B cell (primary cell): ENCODE results near the gene ARHGAP15. TPM values are rescaled to one million over a fixed set of nuclear protein-coding genes. Genes with fewer than 3 reads are reported as not detected.

ENCODE experiments used
- ATAC-seq: fragments of 200-7000 bp; cut with Tn5 transposase; one replicate; pipeline ENCODE4 v1.10.0; 2021; ENCODE audit warnings: low read depth, mild to moderate bottlenecking, moderate number of reproducible peaks, moderate library complexity
- CTCF ChIA-PET: fragments of 350-600 bp; sonication (Branson Sonifier 250); formaldehyde crosslinking; loops from one replicate; lab custom pipeline; 2021; ENCODE audit warnings: antibody characterized with exemption, inconsistent platforms; lab: Charles Lee
- POLR2A ChIA-PET: fragments of 350-600 bp; sonication (Branson Sonifier 250); formaldehyde crosslinking; loops from one replicate; lab custom pipeline; 2021; ENCODE audit warnings: antibody characterized with exemption; lab: Charles Lee
- DNase-seq: peaks from one replicate; pipeline ENCODE4 v3.0.0; 2013
- H2AFZ ChIP-seq: 2 replicates; pipeline ENCODE4 v1.6.1; 2012; ENCODE audit warnings: mild to moderate bottlenecking, low read depth, low read length; ENCODE audit not compliant: insufficient read depth, poor library complexity, severe bottlenecking
- H3K27ac ChIP-seq, 2 donors: 1 replicate in 1 of 2; 2 replicates in 1 of 2; pipeline ENCODE4 v1.5.1; 2012 to 2013; ENCODE audit warnings: low read length in 2 of 2, mild to moderate bottlenecking in 2 of 2, moderate library complexity in 1 of 2
- H3K27me3 ChIP-seq, 4 experiments: fragments of 200-600 bp in 1 of 4; sonication (generic) in 1 of 4; replicated peaks in 1 of 4; 1 replicate in 2 of 4; 2 replicates in 2 of 4; pipeline versions ENCODE4 v1.6.1 to v1.7.0; 2013 to 2016; ENCODE audit warnings: low read length in 3 of 4, mild to moderate bottlenecking in 2 of 4, mixed read lengths in 1 of 4, moderate library complexity in 1 of 4; ENCODE audit not compliant: insufficient read depth in 4 of 4, control insufficient read depth in 3 of 4; ENCODE audit errors: control extremely low read depth in 1 of 4
- H3K36me3 ChIP-seq, 2 experiments: replicated peaks in 1 of 2; 1 replicate in 1 of 2; 2 replicates in 1 of 2; pipeline versions ENCODE4 v1.6.1 to v1.7.1; 2013; ENCODE audit warnings: low read length in 1 of 2; ENCODE audit not compliant: insufficient read depth in 2 of 2, control insufficient read depth in 1 of 2; ENCODE audit errors: control extremely low read depth in 1 of 2, extremely low read depth in 1 of 2
- H3K4me1 ChIP-seq, 2 donors: fragments of 200-600 bp in 1 of 2; sonication (generic) in 1 of 2; 1 replicate in 1 of 2; 2 replicates in 1 of 2; pipeline versions ENCODE4 v1.5.1 to v1.6.1; 2013 to 2017; ENCODE audit warnings: low read length in 2 of 2; ENCODE audit not compliant: control insufficient read depth in 2 of 2, insufficient read depth in 2 of 2
- H3K4me2 ChIP-seq: replicated peaks from 2 replicates; pipeline ENCODE3; 2012; ENCODE audit warnings: mild to moderate bottlenecking, low read depth, low read length; ENCODE audit not compliant: poor library complexity, severe bottlenecking
- H3K4me3 ChIP-seq, 5 experiments: fragments of 200-600 bp in 1 of 5; sonication (generic) in 1 of 5; 1 replicate in 3 of 5; 2 replicates in 2 of 5; pipeline versions ENCODE4 v1.5.1 to v1.7.0; 2011 to 2016; ENCODE audit warnings: low read length in 4 of 5, mild to moderate bottlenecking in 4 of 5, low read depth in 2 of 5, control low read depth in 1 of 5, moderate library complexity in 1 of 5; ENCODE audit not compliant: insufficient read depth in 1 of 5; ENCODE audit errors: control extremely low read depth in 1 of 5, extremely low read depth in 1 of 5
- H3K79me2 ChIP-seq: fragments of 200-600 bp; sonication (generic); one replicate; pipeline ENCODE4 v1.6.0; 2016; ENCODE audit warnings: low read length; ENCODE audit not compliant: control insufficient read depth, insufficient read depth
- H3K9ac ChIP-seq: fragments of 200-600 bp; sonication (generic); 2 replicates; pipeline ENCODE4 v1.6.1; 2017; ENCODE audit warnings: mild to moderate bottlenecking, low read length, moderate library complexity
- H3K9me3 ChIP-seq, 3 donors: one replicate each; pipeline versions ENCODE4 v1.6.1 to v1.7.1; 2013; ENCODE audit warnings: low read length in 2 of 3; ENCODE audit not compliant: control insufficient read depth in 2 of 3, insufficient read depth in 1 of 3; ENCODE audit errors: control extremely low read depth in 1 of 3
- H4K20me1 ChIP-seq: 2 replicates; pipeline ENCODE4 v1.6.0; 2012; ENCODE audit warnings: mild to moderate bottlenecking, low read length; ENCODE audit not compliant: insufficient read depth, control insufficient read depth, poor library complexity, severe bottlenecking
- H3K27ac Mint-ChIP-seq: one replicate; pipeline ENCODE4 v1.8.0; 2021; ENCODE audit warnings: mixed read lengths
- H3K27me3 Mint-ChIP-seq: one replicate; pipeline ENCODE4 v1.8.0; 2021; ENCODE audit warnings: mixed read lengths
- H3K4me1 Mint-ChIP-seq: one replicate; pipeline ENCODE4 v1.8.0; 2021; ENCODE audit warnings: mixed read lengths
- H3K4me3 Mint-ChIP-seq: one replicate; pipeline ENCODE4 v1.8.0; 2021; ENCODE audit warnings: mixed read lengths
- H3K9me3 Mint-ChIP-seq: one replicate; pipeline ENCODE4 v1.8.0; 2022; ENCODE audit warnings: mixed read lengths; ENCODE audit not compliant: insufficient read depth
- EZH2 ChIP-seq: IDR thresholded peaks from 2 replicates; pipeline ENCODE4 v1.6.1; 2012; ENCODE audit warnings: borderline replicate concordance, low read depth, mild to moderate bottlenecking, moderate library complexity, low read length; ENCODE audit not compliant: insufficient read depth, poor library complexity, severe bottlenecking
- WGBS: methylation state at CpG from one replicate; pipeline ENCODE4 v1.1.5; 2013; ENCODE audit warnings: missing lambda C conversion rate; ENCODE audit not compliant: insufficient coverage; 5-methylcytosine and 5-hydroxymethylcytosine counted together
- intact Hi-C: fragments of 100-400 bp; cut with micrococcal nuclease; formaldehyde crosslinking; loops from one replicate; pipeline ENCODE4 v1.10.0; 2022
- polyA plus RNA-seq: library from polyadenylated mRNA; depleted of rRNA; stranded (reverse); fragments of >200 nt; gene quantifications from 2 replicates; pipeline ENCODE4 v1.2.3, GENCODE V29; 2012
- total RNA-seq, 2 donors: library from RNA; stranded (reverse); fragments of 120-200 nt in 1 of 2; gene quantifications; 1 replicate in 1 of 2; 2 replicates in 1 of 2; pipeline versions ENCODE4 v1.2.3 to v1.2.4, GENCODE V29; 2013 to 2022
- TF ChIP-seq, protein P1 (sequence below): fragments of 200-600 bp; IDR thresholded peaks from one replicate; pipeline ENCODE4 v1.8.0; 2022; ENCODE audit warnings: antibody characterized with exemption, mild to moderate bottlenecking

ARHGAP15 gene
- total and polyA plus RNA-seq, 2 donors (not counting 1 experiment from before 2014, with no cell fraction given) = 58.6 to 187 TPM

DNA sequence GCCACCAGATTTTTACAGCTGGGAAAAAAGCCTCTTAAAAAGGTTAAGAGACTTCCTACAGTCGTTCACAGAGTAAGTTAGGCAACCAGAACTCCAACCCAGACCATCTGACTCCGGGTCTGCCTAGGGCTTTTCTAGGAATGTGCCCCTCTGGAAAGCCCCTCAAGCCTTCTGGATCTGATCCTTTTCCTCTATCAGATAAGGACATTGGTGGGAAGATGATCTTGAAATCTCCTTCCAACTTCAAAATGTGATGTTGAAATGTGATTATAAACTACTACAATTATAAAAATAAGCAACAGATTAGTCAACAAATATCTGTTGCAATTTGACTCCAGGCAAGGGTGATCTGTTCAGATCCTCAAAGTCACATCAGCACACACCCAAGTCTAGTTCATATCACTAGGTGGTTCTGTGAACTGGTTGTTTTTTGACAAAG lies 270.4 kb downstream of the ARHGAP15 start:
- Mint-ChIP-seq H3K27ac (no peak overlapping the region), H3K9me3 (no peaks in the 10 kb centered on the region), H3K4me3 (no peak overlapping the region), H3K4me1 (peaks cover 35% of the 10 kb centered on the region), H3K27me3 (no peaks in the 10 kb centered on the region)
- ATAC-seq (no peak), DNase-seq (no peak)
- Histone ChIP-seq H3K27me3 (no peaks in the 10 kb centered on the region), H3K4me1 (no peaks in the 10 kb centered on the region), H3K79me2 (peaks cover 5% of the 10 kb centered on the region), H3K9me3 (no peaks in the 10 kb centered on the region), H4K20me1 (no peaks in the 10 kb centered on the region), H3K9ac (no peak overlapping the region), H3K27ac (no peak overlapping the region), H3K4me2 (no peak overlapping the region), H3K36me3 (peaks cover 2 to 6% of the 10 kb centered on the region in 2 experiments), H2AFZ (no peak overlapping the region), H3K4me3 (no peak overlapping the region)
- TF ChIP-seq, protein P1, sequence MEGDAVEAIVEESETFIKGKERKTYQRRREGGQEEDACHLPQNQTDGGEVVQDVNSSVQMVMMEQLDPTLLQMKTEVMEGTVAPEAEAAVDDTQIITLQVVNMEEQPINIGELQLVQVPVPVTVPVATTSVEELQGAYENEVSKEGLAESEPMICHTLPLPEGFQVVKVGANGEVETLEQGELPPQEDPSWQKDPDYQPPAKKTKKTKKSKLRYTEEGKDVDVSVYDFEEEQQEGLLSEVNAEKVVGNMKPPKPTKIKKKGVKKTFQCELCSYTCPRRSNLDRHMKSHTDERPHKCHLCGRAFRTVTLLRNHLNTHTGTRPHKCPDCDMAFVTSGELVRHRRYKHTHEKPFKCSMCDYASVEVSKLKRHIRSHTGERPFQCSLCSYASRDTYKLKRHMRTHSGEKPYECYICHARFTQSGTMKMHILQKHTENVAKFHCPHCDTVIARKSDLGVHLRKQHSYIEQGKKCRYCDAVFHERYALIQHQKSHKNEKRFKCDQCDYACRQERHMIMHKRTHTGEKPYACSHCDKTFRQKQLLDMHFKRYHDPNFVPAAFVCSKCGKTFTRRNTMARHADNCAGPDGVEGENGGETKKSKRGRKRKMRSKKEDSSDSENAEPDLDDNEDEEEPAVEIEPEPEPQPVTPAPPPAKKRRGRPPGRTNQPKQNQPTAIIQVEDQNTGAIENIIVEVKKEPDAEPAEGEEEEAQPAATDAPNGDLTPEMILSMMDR = no peak
- no peak for TF ChIP-seq EZH2
- intact Hi-C loops = no loop called here
- ChIA-PET POLR2A (no interaction called here), CTCF (no interaction called here)
- 80% methylated on average over 1 of the region's 2 CpGs for WGBS

DNA sequence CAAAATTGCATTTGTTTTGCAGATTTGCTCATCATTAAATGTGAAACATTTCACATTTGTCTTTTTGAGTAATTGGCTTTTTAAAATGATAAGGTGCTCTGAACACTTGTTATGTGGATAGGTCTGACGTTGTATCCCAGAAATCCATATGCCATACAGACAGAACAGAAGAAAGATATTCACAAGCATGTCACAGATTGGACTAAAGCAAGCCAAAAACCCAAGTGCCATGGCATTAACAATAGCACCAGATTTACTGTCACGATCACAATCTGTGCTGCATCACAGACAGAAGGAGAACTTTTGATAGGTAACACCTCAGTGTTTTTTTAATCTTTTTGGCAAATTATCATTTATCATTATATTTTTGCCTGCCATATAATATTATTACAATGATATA lies 272.6 kb downstream of the ARHGAP15 start:
- H3K36me3 ChIP-seq = peaks cover 0 to 4% of the 10 kb centered on the region in 2 experiments

More for the DNA sequence above, 272.6 kb downstream of the ARHGAP15 start:
- H2AFZ ChIP-seq = no peak overlapping the region
- no peak overlapping the region for H3K4me2 ChIP-seq
- peaks cover 5% of the 10 kb centered on the region for H4K20me1 ChIP-seq
- ATAC-seq = no peak
- H3K27ac ChIP-seq = no peak overlapping the region
- no peaks in the 10 kb centered on the region for H3K9me3 Mint-ChIP-seq
- H3K4me3 ChIP-seq = no peak overlapping the region
- intact Hi-C loops = no loop called here
- peaks cover 7% of the 10 kb centered on the region for H3K79me2 ChIP-seq
- no peak overlapping the region for H3K9ac ChIP-seq
- H3K9me3 ChIP-seq = no peaks in the 10 kb centered on the region
- TF ChIP-seq EZH2 = no peak
- TF ChIP-seq, protein P1 = no peak
- H3K4me3 Mint-ChIP-seq = no peak overlapping the region
- CTCF ChIA-PET = no interaction called here
- POLR2A ChIA-PET = no interaction called here
- no peaks in the 10 kb centered on the region for H3K4me1 ChIP-seq
- H3K27me3 ChIP-seq = no peaks in the 10 kb centered on the region
- H3K27me3 Mint-ChIP-seq = no peaks in the 10 kb centered on the region
- WGBS = 100% methylated on average over 1 of the region's 2 CpGs
- peaks cover 29% of the 10 kb centered on the region for H3K4me1 Mint-ChIP-seq
- no peak for DNase-seq
- H3K27ac Mint-ChIP-seq = no peak overlapping the region
